Psoas muscle (tissue), 8 donors: Measurements from ENCODE around the gene ZNF496. TPM values are rescaled to one million over a fixed set of nuclear protein-coding genes. Genes with fewer than 3 reads are reported as not detected.
A peak's percentile ranks its signal among the peaks of the same experiment; 100 is the strongest.

ENCODE experiments used
- ATAC-seq, 4 donors: fragments of 200-7000 bp; cut with Tn5 transposase; one replicate each; pipeline ENCODE4 v1.9.1; 2020; ENCODE audit warnings: moderate library complexity in 3 of 4, mild to moderate bottlenecking in 2 of 4
- DNase-seq, 2 donors: peaks; one replicate each; pipeline ENCODE4 v3.0.0-alpha.2; 2020
- H3K27ac ChIP-seq: fragments of 200-600 bp; one replicate; pipeline ENCODE4 v1.8.0; 2022
- H3K27me3 ChIP-seq, 3 donors: fragments of 200-600 bp in 1 of 3; one replicate each; pipeline versions ENCODE4 v1.6.1 to v1.8.0; 2013 to 2022; ENCODE audit warnings: low read length in 2 of 3, mild to moderate bottlenecking in 2 of 3, moderate library complexity in 1 of 3; ENCODE audit not compliant: insufficient read depth in 3 of 3
- H3K36me3 ChIP-seq, 2 donors: fragments of 200-600 bp in 1 of 2; one replicate each; pipeline versions ENCODE4 v1.6.1 to v1.8.0; 2013 to 2022; ENCODE audit warnings: low read depth in 1 of 2, mild to moderate bottlenecking in 1 of 2, moderate library complexity in 1 of 2; ENCODE audit not compliant: insufficient read depth in 1 of 2
- H3K4me1 ChIP-seq: fragments of 200-600 bp; one replicate; pipeline ENCODE4 v1.8.0; 2022
- H3K4me3 ChIP-seq: fragments of 200-600 bp; one replicate; pipeline ENCODE4 v1.8.0; 2022; ENCODE audit warnings: mild to moderate bottlenecking
- H3K9me3 ChIP-seq: fragments of 200-600 bp; one replicate; pipeline ENCODE4 v1.8.0; 2022
- WGBS, 3 donors: extraction: QIAGEN DNeasy Blood & Tissue Kit; methylation state at CpG; one replicate each; pipeline versions ENCODE4 v1.1.6 to v1.1.7; 2013; 5-methylcytosine and 5-hydroxymethylcytosine counted together
- intact Hi-C, 2 donors: fragments of 100-400 bp; cut with DNase I; formaldehyde crosslinking; loops; one replicate each; pipeline versions ENCODE4 v1.11.0 to v1.14.2; 2022
- polyA plus RNA-seq, 3 donors: library from polyadenylated mRNA; stranded (reverse); fragments of 200-250 nt; gene quantifications; one replicate each; pipeline ENCODE4 v1.2.3, GENCODE V29; 2013
- total RNA-seq, 4 donors: library from RNA; stranded (reverse); fragmentation: NEBNext Ultra II Directional in 2 of 4; extraction: Animal tissue kit (Norgen Biotek cat#: 25700) in 2 of 4; gene quantifications; one replicate each; pipeline versions ENCODE4 v1.2.1 to v1.2.4, GENCODE V29; 2021 to 2023
- TF ChIP-seq, protein P1 (sequence below): fragments of 200-600 bp; IDR thresholded peaks from one replicate; pipeline ENCODE4 v1.8.0; 2022; ENCODE audit warnings: antibody characterized with exemption
- donor health status: healthy with polysubstance abuse.
- donor health status: DM: no; HTN: no; CAD: no; lungs with moderate emphysema.
- donor health status: Bipolar disorder and iron deficiency.
- donor health status: healthy.
- donor health status: DM: yes; HTN: yes; CAD: no.
- donor health status: DM: no; HTN: no; CAD: no.
- donor health status: DM: no; HTN: no; CAD: no.
- donor health status: DM: yes; HTN: yes; CAD: no.

The ZNF496 gene
- total and polyA plus RNA-seq, 7 donors: 4.3 to 24.2 (median 19.5) TPM

DNA sequence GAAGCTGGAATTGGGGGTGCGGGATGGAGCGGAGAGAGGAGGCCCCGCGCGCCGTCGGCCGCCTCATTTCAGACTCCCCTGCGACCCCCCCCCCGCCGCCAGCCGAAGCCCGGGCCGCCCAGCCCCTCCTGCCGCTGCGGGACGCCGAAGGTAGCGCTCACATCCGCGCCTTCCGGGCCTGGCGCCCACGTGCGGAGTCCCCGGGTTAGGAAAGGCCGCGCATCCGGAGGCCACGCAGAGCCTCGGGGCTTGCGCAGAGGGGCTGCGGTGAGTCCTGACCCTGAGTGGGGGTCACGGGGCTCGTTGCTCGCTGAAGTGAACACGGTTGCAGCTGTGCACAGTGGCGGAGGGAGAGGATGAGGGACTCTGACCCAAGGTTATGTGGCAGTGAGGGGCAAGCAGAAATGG, 552 bp upstream of the ZNF496 start:
- peak overlapping the region; percentile 99 for H3K4me3 ChIP-seq
- peak overlapping the region; percentile 95 for H3K27ac ChIP-seq
- TF ChIP-seq, protein P1, sequence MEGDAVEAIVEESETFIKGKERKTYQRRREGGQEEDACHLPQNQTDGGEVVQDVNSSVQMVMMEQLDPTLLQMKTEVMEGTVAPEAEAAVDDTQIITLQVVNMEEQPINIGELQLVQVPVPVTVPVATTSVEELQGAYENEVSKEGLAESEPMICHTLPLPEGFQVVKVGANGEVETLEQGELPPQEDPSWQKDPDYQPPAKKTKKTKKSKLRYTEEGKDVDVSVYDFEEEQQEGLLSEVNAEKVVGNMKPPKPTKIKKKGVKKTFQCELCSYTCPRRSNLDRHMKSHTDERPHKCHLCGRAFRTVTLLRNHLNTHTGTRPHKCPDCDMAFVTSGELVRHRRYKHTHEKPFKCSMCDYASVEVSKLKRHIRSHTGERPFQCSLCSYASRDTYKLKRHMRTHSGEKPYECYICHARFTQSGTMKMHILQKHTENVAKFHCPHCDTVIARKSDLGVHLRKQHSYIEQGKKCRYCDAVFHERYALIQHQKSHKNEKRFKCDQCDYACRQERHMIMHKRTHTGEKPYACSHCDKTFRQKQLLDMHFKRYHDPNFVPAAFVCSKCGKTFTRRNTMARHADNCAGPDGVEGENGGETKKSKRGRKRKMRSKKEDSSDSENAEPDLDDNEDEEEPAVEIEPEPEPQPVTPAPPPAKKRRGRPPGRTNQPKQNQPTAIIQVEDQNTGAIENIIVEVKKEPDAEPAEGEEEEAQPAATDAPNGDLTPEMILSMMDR: no peak
- peaks cover 40% of the 10 kb centered on the region for H3K4me1 ChIP-seq
- intact Hi-C loops: loop anchor here (5.0 to 10.0 kb wide), 3 partner anchors 120 to 227 kb away; partner anchors contain the start of gene ZNF669 (in 1 of the 2)
- DNase-seq (peak; percentile 68 to 80), ATAC-seq (peak; percentile 59 to 74 (median 66))
- WGBS, 3 donors: 0% methylated on average over 26 to 38 of the region's 38 CpGs
- H3K9me3 ChIP-seq: no peaks in the 10 kb centered on the region
- H3K36me3 ChIP-seq: peaks cover 4 to 31% of the 10 kb centered on the region in 2 donors
- H3K27me3 ChIP-seq: no peaks in the 10 kb centered on the region

DNA sequence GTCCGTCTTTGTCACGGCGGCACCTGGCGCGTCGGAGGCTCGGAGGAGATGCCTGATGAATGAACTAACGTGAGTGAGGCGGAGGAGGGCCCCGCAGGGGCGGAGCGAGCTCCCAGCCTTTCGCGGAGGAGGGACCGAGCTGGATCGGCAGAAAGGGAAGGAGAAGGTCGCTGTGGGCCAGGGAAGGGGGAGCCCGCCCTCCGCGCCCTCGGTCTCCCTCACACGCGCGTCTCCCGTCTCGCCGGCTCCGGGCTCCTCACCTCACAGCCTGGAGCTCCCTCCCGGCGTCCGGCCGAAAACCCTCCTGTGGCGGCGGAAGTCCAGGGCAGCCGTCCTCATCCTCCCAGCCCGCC, 519 bp downstream of the ZNF496 start:
- Histone ChIP-seq H3K27ac (peak overlapping the region; percentile 95), H3K9me3 (no peaks in the 10 kb centered on the region), H3K27me3 (no peaks in the 10 kb centered on the region), H3K36me3 (peaks cover 4 to 38% of the 10 kb centered on the region in 2 donors), H3K4me3 (peak overlapping the region; percentile 99), H3K4me1 (peaks cover 40% of the 10 kb centered on the region)
- DNase-seq (peak; percentile 75 to 81), ATAC-seq (peak; percentile 50 to 65 (median 61))
- intact Hi-C loops: loop anchor here (5.0 to 10.0 kb wide), 3 partner anchors 119 to 226 kb away; partner anchors contain the start of gene ZNF669 (in 1 of the 2)
- 0 to 1% (median 0%) methylated on average over 14 to 36 of the region's 36 CpGs for WGBS, 3 donors
- TF ChIP-seq, protein P1: no peak

DNA sequence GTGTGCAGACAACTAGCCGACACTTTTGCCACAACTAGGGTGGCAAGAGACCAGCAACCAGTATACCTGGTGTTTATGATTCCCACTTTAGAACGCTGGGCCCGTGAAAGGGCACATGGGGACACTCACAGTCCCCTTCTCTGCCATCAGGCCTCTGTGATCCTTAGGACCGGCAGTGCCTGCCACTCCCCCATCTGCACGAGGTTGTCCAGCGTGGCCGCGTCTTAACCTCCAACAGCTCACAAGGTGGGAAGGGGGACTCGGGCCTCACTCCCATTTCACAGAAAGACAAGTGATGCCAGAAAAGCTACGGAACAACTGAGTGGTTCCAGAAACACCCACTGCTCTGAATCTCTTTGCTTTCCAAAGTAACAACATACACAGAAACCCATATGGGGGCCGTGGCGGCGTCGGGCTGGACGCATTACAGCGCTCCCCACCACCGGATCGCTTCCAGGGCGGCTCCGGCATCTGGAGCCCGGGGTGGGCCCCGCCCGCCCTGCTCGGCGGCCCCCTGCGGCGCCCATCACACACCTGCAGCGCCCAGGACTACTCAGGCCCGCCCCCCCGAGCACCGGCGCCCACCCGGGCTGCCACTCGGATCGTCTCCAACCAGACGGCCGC, 1.0 kb downstream of the ZNF496 start:
- 6 to 9% (median 7%) methylated on average over 33 to 37 of the region's 37 CpGs for WGBS, 3 donors
- Histone ChIP-seq H3K9me3 (no peaks in the 10 kb centered on the region), H3K4me1 (peaks cover 37% of the 10 kb centered on the region), H3K27ac (peak overlapping the region; percentile 95), H3K36me3 (peaks cover 4 to 40% of the 10 kb centered on the region in 2 donors), H3K27me3 (no peaks in the 10 kb centered on the region), H3K4me3 (peak overlapping the region; percentile 99)
- intact Hi-C loops: loop anchor here (5.0 to 10.0 kb wide), 3 partner anchors 118 to 226 kb away; partner anchors contain the start of gene ZNF669 (in 1 of the 2)
- TF ChIP-seq, protein P1: no peak
- DNase-seq: no peak
- no peak for ATAC-seq

DNA sequence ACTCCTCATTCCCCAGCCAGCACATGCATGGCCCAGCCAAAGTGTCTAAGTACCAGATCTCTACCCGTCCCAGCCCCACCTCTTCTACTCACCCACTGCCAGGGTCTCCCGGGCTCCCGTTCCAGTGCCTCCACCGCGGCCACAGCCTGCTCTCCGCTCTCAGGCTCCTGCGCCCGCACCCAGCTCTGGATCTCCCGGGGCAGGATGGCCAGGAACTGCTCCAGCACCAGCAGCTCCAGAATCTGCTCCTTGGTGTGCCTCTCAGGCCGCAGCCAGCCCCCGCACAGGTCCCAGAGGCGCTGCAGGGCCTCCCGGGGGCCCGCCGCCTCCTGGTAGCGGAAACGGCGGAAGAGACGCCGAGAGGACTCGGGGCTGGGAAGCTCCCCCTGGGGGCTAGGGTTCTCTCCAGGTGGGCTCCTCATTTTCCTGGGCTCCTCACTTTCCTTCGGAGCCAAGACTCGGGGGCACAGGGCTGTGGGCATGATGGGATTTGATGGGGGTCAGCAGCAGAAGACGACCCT, 2.5 kb downstream of the ZNF496 start:
- ATAC-seq (no peak), DNase-seq (no peak)
- TF ChIP-seq, protein P1: no peak
- no peak overlapping the region for H3K4me3 ChIP-seq
- H3K4me1 ChIP-seq: peaks cover 28% of the 10 kb centered on the region
- 95 to 97% (median 95%) methylated on average over 23 to 24 of the region's 24 CpGs for WGBS, 3 donors
- H3K9me3 ChIP-seq: no peaks in the 10 kb centered on the region
- no peaks in the 10 kb centered on the region for H3K27me3 ChIP-seq
- no peak overlapping the region for H3K27ac ChIP-seq
- H3K36me3 ChIP-seq: peaks cover 4 to 55% of the 10 kb centered on the region in 2 donors
- intact Hi-C loops: no loop called here
